GM23248 (cell line): ENCODE results near the gene SLC5A6.

Source experiments
- EZH2 ChIP-seq: fragments of 200-600 bp; sonication (generic); IDR thresholded peaks from 2 replicates; pipeline ENCODE4 v1.6.1; 2018; ENCODE audit warnings: antibody characterized with exemption, mild to moderate bottlenecking; ENCODE audit not compliant: insufficient read depth, poor library complexity, severe bottlenecking
- EZH2phosphoT487 ChIP-seq: fragments of 200-600 bp; sonication (generic); IDR thresholded peaks from 2 replicates; pipeline ENCODE4 v1.6.1; 2018; ENCODE audit warnings: antibody characterized with exemption, moderate library complexity, mild to moderate bottlenecking, low read depth; ENCODE audit not compliant: insufficient read depth

- TF ChIP-seq EZH2 (no peak), EZH2phosphoT487 (no peak)
These were observed 46.9 kb downstream of the SLC5A6 start for GRCh38 chr2:27164960-27165763.
